AG09309 (cell line): ENCODE results near the gene DNAJC22.

Experiments used
- DNase-seq: peaks from one replicate; pipeline ENCODE4 v3.0.0-alpha.2; 2010; ENCODE audit warnings: low read depth
- H3K4me3 ChIP-seq: 2 replicates; pipeline ENCODE4 v1.5.1; 2011; ENCODE audit warnings: mild to moderate bottlenecking, low read depth, low read length, moderate library complexity; ENCODE audit not compliant: control insufficient read depth
- TF ChIP-seq, protein P1 (sequence below): IDR thresholded peaks from 2 replicates; pipeline ENCODE4 v1.5.1; 2011; ENCODE audit warnings: mild to moderate bottlenecking, low read depth, low read length, inconsistent platforms; ENCODE audit not compliant: insufficient read depth, control insufficient read depth; ENCODE audit errors: missing control alignments

Gene DNAJC22

DNA sequence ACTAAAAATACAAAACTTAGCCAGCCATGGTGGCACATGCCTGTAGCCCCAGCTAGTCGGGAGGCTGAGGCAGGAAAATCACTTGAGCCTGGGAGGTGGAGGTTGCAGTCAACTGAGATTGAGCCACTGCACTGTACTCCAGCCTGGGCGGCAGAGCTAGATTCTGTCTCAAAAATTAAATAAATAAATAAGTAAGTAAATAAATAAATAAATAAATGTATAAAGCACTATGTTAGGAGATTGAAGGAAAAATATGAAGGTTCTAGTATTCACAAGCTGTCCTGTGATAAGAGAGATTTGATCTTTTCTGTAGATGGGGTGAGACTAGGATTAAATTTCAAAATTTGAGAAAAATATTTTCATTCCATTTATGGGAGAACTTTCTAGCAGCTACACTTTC is 5.7 kb downstream of the DNAJC22 start:
- no peak overlapping the region for H3K4me3 ChIP-seq
- DNase-seq: no peak
- TF ChIP-seq, protein P1, sequence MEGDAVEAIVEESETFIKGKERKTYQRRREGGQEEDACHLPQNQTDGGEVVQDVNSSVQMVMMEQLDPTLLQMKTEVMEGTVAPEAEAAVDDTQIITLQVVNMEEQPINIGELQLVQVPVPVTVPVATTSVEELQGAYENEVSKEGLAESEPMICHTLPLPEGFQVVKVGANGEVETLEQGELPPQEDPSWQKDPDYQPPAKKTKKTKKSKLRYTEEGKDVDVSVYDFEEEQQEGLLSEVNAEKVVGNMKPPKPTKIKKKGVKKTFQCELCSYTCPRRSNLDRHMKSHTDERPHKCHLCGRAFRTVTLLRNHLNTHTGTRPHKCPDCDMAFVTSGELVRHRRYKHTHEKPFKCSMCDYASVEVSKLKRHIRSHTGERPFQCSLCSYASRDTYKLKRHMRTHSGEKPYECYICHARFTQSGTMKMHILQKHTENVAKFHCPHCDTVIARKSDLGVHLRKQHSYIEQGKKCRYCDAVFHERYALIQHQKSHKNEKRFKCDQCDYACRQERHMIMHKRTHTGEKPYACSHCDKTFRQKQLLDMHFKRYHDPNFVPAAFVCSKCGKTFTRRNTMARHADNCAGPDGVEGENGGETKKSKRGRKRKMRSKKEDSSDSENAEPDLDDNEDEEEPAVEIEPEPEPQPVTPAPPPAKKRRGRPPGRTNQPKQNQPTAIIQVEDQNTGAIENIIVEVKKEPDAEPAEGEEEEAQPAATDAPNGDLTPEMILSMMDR: no peak

DNA sequence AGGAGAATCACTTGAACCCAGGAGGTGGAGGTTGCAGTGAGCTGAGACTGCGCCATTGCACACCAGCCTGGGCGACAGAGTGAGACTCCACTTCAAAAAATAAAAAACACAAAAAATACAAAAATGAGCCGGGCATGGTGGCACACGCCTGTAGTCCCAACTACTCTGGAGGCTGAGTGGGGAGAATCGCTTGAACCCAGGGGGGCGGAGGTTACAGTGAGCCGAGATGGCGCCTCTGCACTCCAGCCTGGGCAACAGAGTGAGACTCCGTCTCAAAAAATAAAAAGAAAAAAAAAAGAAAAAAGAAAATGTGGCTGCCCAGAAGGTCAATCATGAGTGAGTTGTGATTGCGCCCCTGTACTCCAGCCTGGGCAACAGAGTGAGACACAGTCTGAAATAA is 9.2 kb downstream of the DNAJC22 start:
- TF ChIP-seq, protein P1: no peak
- H3K4me3 ChIP-seq: no peak overlapping the region
- no peak for DNase-seq

DNA sequence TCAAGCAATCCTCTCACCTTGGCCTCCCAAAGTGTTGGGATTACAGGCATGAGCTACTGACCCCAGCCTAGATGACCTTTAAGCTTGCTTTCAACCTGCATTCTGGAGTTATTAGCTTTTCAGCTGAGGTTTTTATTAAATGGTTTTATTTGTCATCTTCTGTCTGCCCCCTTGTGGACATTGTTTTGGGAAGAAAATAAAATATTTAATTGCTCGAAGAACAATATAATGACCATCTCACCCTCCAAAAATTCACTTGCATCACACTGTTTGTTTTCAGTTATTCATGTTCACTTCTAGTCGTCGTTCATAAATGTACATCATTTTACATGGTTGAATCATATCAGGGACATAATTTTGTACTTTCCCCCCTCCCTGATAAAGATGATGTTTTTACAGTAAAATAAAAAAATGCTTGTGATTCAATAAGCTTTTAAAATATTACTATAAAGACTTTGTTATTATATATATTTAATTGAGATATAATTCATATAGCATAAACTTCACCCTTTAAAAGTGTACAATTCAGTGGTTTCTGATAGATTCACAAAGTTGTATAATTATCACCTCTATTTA is 10.5 kb downstream of the DNAJC22 start:
- no peak for DNase-seq
- H3K4me3 ChIP-seq: no peak overlapping the region

DNA sequence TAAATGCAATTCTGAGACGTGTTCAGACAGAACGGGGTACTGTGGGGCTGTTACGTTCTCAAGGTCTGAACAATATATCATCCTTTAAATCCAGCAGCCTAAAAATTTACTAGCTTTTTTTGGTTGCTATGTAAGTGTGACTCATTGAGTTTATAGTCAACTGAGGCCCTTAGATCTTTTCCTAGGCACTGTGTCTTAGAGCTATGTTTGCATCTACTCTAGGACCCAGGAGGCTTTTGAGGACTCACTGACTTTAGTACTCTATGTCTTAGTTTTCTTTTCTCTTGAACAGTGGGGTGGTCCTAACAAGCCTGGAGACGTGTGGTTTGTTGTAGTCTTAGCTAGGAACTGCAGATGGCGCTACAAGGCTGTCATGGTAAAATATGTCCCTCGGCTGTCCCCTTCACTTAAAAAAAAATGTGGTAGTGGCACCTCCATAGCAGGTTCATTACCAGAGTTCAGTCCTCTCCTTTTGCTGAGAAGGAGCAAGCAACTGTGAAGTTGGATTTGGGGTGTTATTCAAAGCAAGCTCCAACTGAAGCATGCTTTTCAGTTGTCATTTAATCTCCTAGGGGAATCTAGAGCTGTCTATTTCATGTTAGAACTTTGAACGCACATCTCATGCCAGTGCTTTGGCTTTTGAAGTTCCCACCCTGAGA is 11.9 kb downstream of the DNAJC22 start:
- no peak overlapping the region for H3K4me3 ChIP-seq
- no peak for DNase-seq
- TF ChIP-seq, protein P1: peak; percentile 70

More for the DNA sequence above, 10.5 kb downstream of the DNAJC22 start:
- TF ChIP-seq, protein P1: peak; percentile 43

DNA sequence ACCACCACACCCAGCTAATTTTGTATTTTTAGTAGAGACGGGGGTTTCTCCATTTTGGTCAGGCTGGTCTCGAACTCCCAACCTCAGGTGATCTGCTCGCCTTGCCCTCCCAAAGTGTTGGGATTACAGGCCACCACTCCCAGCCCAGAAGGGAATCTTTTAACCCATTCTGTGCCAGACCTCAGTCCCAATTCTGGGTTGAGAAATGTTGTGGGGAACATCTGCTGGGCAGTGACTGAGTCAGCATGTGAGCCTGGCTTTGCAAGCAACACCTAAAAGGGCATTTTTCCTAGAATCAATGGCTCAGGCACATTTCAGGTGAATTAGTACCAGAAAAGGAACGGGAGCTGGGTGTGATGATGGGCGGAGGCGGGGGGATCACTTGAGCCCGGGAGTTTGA is 13.0 kb downstream of the DNAJC22 start:
- DNase-seq: no peak
- no peak overlapping the region for H3K4me3 ChIP-seq
- TF ChIP-seq, protein P1: no peak

DNA sequence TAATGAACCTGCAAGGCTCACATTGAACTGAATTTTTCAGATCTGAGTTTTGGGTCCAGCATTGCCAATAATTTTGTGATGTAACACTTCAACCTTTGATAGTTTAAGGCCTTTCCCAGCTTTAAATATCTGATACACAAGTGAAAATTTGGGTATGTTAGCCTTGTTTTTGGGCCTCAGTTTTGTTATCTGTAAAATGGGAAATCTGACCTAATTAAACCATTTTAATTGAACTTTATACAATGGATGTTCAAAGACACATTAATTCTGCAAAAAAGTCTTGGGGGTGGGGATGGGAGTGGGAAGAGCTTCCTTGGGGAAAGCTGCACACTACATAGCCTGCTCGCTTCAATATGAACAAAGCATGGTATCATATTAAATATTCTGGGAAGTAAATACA is 15.4 kb downstream of the DNAJC22 start:
- DNase-seq: no peak
- H3K4me3 ChIP-seq: no peak overlapping the region
- TF ChIP-seq, protein P1: no peak
